Endodermal cell (in vitro differentiated cells): ENCODE results near the gene SNPH. TPM values are rescaled to one million over a fixed set of nuclear protein-coding genes. Genes with fewer than 3 reads are reported as not detected.

Source experiments
- DNase-seq: peaks from one replicate; pipeline ENCODE4 v3.0.0-alpha.2; 2017
- H3K27ac ChIP-seq: 2 replicates; pipeline ENCODE4 v1.5.1; 2013; ENCODE audit warnings: mild to moderate bottlenecking, low read depth, low read length, moderate library complexity
- H3K27me3 ChIP-seq: 2 replicates; pipeline ENCODE4 v1.6.1; 2013; ENCODE audit warnings: mild to moderate bottlenecking, low read length, moderate library complexity; ENCODE audit not compliant: insufficient read depth, control insufficient read depth, poor library complexity, severe bottlenecking
- H3K36me3 ChIP-seq: 2 replicates; pipeline ENCODE4 v1.7.0; 2013; ENCODE audit warnings: mild to moderate bottlenecking, low read length, moderate library complexity; ENCODE audit not compliant: control insufficient read depth, insufficient read depth
- H3K4me1 ChIP-seq: one replicate; pipeline ENCODE4 v1.7.0; 2013; ENCODE audit warnings: low read length; ENCODE audit not compliant: control insufficient read depth, insufficient read depth
- H3K4me3 ChIP-seq: 2 replicates; pipeline ENCODE4 v1.5.1; 2013; ENCODE audit warnings: mild to moderate bottlenecking, low read length, moderate library complexity
- H3K9ac ChIP-seq: 2 replicates; pipeline ENCODE4 v1.6.1; 2013; ENCODE audit warnings: mild to moderate bottlenecking, low read length, moderate library complexity; ENCODE audit not compliant: poor library complexity, severe bottlenecking; ENCODE audit errors: extremely low read depth
- H3K9me3 ChIP-seq: 2 replicates; pipeline ENCODE4 v1.6.1; 2013; ENCODE audit warnings: mild to moderate bottlenecking, low read length, moderate library complexity; ENCODE audit not compliant: control insufficient read depth
- H3K27ac Mint-ChIP-seq: 2 replicates; pipeline ENCODE4 v1.8.0; 2020; ENCODE audit warnings: mixed read lengths
- H3K27me3 Mint-ChIP-seq: 2 replicates; pipeline ENCODE4 v1.8.0; 2021; ENCODE audit warnings: mild to moderate bottlenecking, mixed read lengths; ENCODE audit not compliant: insufficient read depth
- H3K36me3 Mint-ChIP-seq: 2 replicates; pipeline ENCODE4 v1.8.0; 2020; ENCODE audit warnings: low read depth, mixed read lengths
- H3K4me1 Mint-ChIP-seq: 2 replicates; pipeline ENCODE4 v1.8.0; 2020; ENCODE audit warnings: mixed read lengths
- H3K4me3 Mint-ChIP-seq: 2 replicates; pipeline ENCODE4 v1.8.0; 2020; ENCODE audit warnings: mild to moderate bottlenecking, moderate library complexity, mixed read lengths
- H3K9me3 Mint-ChIP-seq: 2 replicates; pipeline ENCODE4 v1.8.0; 2020; ENCODE audit warnings: mild to moderate bottlenecking, mixed read lengths
- CTCF ChIP-seq: fragments of 200-600 bp; sonication (generic); conservative IDR thresholded peaks from 2 replicates; pipeline ENCODE4 v1.5.0; 2021; ENCODE audit warnings: antibody characterized with exemption, mild to moderate bottlenecking
- WGBS, 2 experiments: methylation state at CpG; one replicate each; pipeline versions ENCODE4 v1.1.5 to v1.1.7; 2013; ENCODE audit warnings: missing lambda C conversion rate in 2 of 2, mixed read lengths in 1 of 2; ENCODE audit not compliant: insufficient coverage in 1 of 2, insufficient read length in 1 of 2; 5-methylcytosine and 5-hydroxymethylcytosine counted together
- total RNA-seq, 2 donors: library from RNA; stranded (reverse); fragmentation: NEBNext Ultra II Directional in 1 of 2; extraction: Animal tissue kit (Norgen Biotek cat#: 25700) in 1 of 2; gene quantifications; 2 replicates in 1 of 2; 3 replicates in 1 of 2; pipeline ENCODE4 v1.2.1, GENCODE V29; 2021

SNPH gene
- total RNA-seq, 2 donors from 2014 or later = 2.2 to 4.9 TPM

GRCh38 chr20:1327241-1327653, 61.2 kb downstream of the SNPH start:
- Mint-ChIP-seq H3K36me3 (peaks cover 14% of the 10 kb centered on the region), H3K4me3 (no peak overlapping the region), H3K27ac (no peak overlapping the region), H3K9me3 (no peaks in the 10 kb centered on the region), H3K4me1 (peaks cover 7% of the 10 kb centered on the region), H3K27me3 (no peaks in the 10 kb centered on the region)
- Histone ChIP-seq H3K4me1 (peaks cover 5% of the 10 kb centered on the region), H3K36me3 (peaks cover 8% of the 10 kb centered on the region), H3K27ac (no peak overlapping the region), H3K9me3 (no peaks in the 10 kb centered on the region), H3K27me3 (no peaks in the 10 kb centered on the region), H3K9ac (no peak overlapping the region), H3K4me3 (no peak overlapping the region)
- peak; percentile 39 for DNase-seq
- 84 to 93% methylated on average over 8 of the region's 8 CpGs for WGBS, 2 experiments
- TF ChIP-seq CTCF = no peak

- peaks cover 5% of the 10 kb centered on the region for H3K4me1 ChIP-seq
- H3K4me3 ChIP-seq = no peak overlapping the region
- peak; percentile 12 for TF ChIP-seq CTCF
- H3K36me3 Mint-ChIP-seq = peaks cover 22% of the 10 kb centered on the region
- no peaks in the 10 kb centered on the region for H3K9me3 Mint-ChIP-seq
- WGBS, 2 experiments = 94% methylated on average over 4 to 7 of the region's 7 CpGs
- no peak overlapping the region for H3K27ac ChIP-seq
- H3K9me3 ChIP-seq = no peaks in the 10 kb centered on the region
- H3K9ac ChIP-seq = no peak overlapping the region
- H3K27me3 ChIP-seq = no peaks in the 10 kb centered on the region
- H3K27ac Mint-ChIP-seq = no peak overlapping the region
- H3K27me3 Mint-ChIP-seq = no peaks in the 10 kb centered on the region
- H3K4me1 Mint-ChIP-seq = peaks cover 7% of the 10 kb centered on the region
- DNase-seq = peak; percentile 35
- peaks cover 9% of the 10 kb centered on the region for H3K36me3 ChIP-seq
- no peak overlapping the region for H3K4me3 Mint-ChIP-seq
These were observed 62.0 kb downstream of the SNPH start for GRCh38 chr20:1327827-1328679.

- H3K9ac ChIP-seq = no peak within 1 kb of the TSS
- H3K27ac Mint-ChIP-seq = no peak within 1 kb of the TSS
- H3K4me1 Mint-ChIP-seq = peaks cover 7% of the 10 kb centered on the region
- DNase-seq = peak; percentile 37
- no peak within 1 kb of the TSS for H3K4me3 ChIP-seq
- H3K27me3 ChIP-seq = no peaks in the 10 kb centered on the region
- no peak within 1 kb of the TSS for H3K27ac ChIP-seq
- H3K27me3 Mint-ChIP-seq = no peaks in the 10 kb centered on the region
- TF ChIP-seq CTCF = no peak
- peaks cover 29% of the 10 kb centered on the region for H3K36me3 Mint-ChIP-seq
- H3K4me1 ChIP-seq = peaks cover 5% of the 10 kb centered on the region
- H3K36me3 ChIP-seq = peaks cover 15% of the 10 kb centered on the region
- WGBS, 2 experiments = 88 to 90% methylated on average over 6 to 8 of the region's 8 CpGs
- H3K9me3 Mint-ChIP-seq = no peaks in the 10 kb centered on the region
- H3K9me3 ChIP-seq = no peaks in the 10 kb centered on the region
- no peak within 1 kb of the TSS for H3K4me3 Mint-ChIP-seq
These were observed 62.7 kb downstream of the SNPH start, which contains the start of gene SDCBP2 for GRCh38 chr20:1328680-1329330. Gene SDCBP2, minus strand, starts transcription at chr20:1329139. Its CDS starts 8,723 bp downstream, at chr20:1320416.
